H9 (cell line): ENCODE results near the gene RASSF5. TPM values are rescaled to one million over a fixed set of nuclear protein-coding genes. Genes with fewer than 3 reads are reported as not detected.

Experiments
- DNase-seq: peaks from one replicate; pipeline ENCODE4 v3.0.0-alpha.2; 2017
- H2AFZ ChIP-seq: one replicate; pipeline ENCODE4 v1.6.1; 2013; ENCODE audit warnings: mild to moderate bottlenecking, low read length, control low read depth, moderate library complexity
- H2AK5ac ChIP-seq: 2 replicates; pipeline ENCODE4 v1.6.1; 2013; ENCODE audit warnings: low read length, control low read depth, mixed read lengths; ENCODE audit not compliant: insufficient read length
- H2BK120ac ChIP-seq: one replicate; pipeline ENCODE4 v1.6.1; 2013; ENCODE audit warnings: low read depth, mild to moderate bottlenecking, low read length, control low read depth, inconsistent platforms; ENCODE audit not compliant: poor library complexity, severe bottlenecking
- H2BK12ac ChIP-seq: 2 replicates; pipeline ENCODE4 v1.6.1; 2013; ENCODE audit warnings: low read length, control low read depth, mixed read lengths, low read depth; ENCODE audit not compliant: insufficient read length
- H2BK15ac ChIP-seq: 2 replicates; pipeline ENCODE4 v1.6.1; 2013; ENCODE audit warnings: low read depth, low read length, control low read depth
- H2BK20ac ChIP-seq: one replicate; pipeline ENCODE4 v1.6.1; 2013; ENCODE audit warnings: low read depth, mild to moderate bottlenecking, low read length, control low read depth, inconsistent platforms; ENCODE audit not compliant: poor library complexity, severe bottlenecking
- H2BK5ac ChIP-seq: 2 replicates; pipeline ENCODE4 v1.6.1; 2013; ENCODE audit warnings: low read length, control low read depth, mixed read lengths; ENCODE audit not compliant: insufficient read length
- H3K14ac ChIP-seq: 2 replicates; pipeline ENCODE4 v1.6.1; 2013; ENCODE audit warnings: low read length, control low read depth; ENCODE audit not compliant: insufficient read depth
- H3K18ac ChIP-seq: 2 replicates; pipeline ENCODE4 v1.6.1; 2013; ENCODE audit warnings: low read depth, mild to moderate bottlenecking, mixed read lengths, low read length, control low read depth; ENCODE audit not compliant: insufficient read length
- H3K23ac ChIP-seq: 2 replicates; pipeline ENCODE4 v1.6.1; 2013; ENCODE audit warnings: low read length, control low read depth, mixed read lengths, low read depth; ENCODE audit not compliant: insufficient read length
- H3K23me2 ChIP-seq: 2 replicates; pipeline ENCODE4 v1.6.1; 2013; ENCODE audit warnings: low read depth, mild to moderate bottlenecking, mixed read lengths, low read length, control low read depth; ENCODE audit not compliant: insufficient read length, poor library complexity, severe bottlenecking
- H3K27ac ChIP-seq: 2 replicates; pipeline ENCODE4 v1.5.1; 2013; ENCODE audit warnings: low read length, control low read depth, mixed read lengths, low read depth; ENCODE audit not compliant: insufficient read length
- H3K27me3 ChIP-seq: 2 replicates; pipeline ENCODE4 v1.6.1; 2013; ENCODE audit warnings: low read length, control low read depth, inconsistent platforms; ENCODE audit not compliant: insufficient read depth
- H3K4ac ChIP-seq: 2 replicates; pipeline ENCODE4 v1.6.1; 2013; ENCODE audit warnings: low read depth, mild to moderate bottlenecking, control low read depth, inconsistent platforms, low read length, moderate library complexity
- H3K4me1 ChIP-seq: 2 replicates; pipeline ENCODE4 v1.6.1; 2013; ENCODE audit warnings: low read length, control low read depth, inconsistent platforms; ENCODE audit not compliant: insufficient read depth
- H3K4me2 ChIP-seq: 2 replicates; pipeline ENCODE4 v1.6.1; 2013; ENCODE audit warnings: low read length, control low read depth, mixed read lengths; ENCODE audit not compliant: insufficient read length, insufficient read depth
- H3K56ac ChIP-seq: 2 replicates; pipeline ENCODE4 v1.6.1; 2013; ENCODE audit warnings: low read depth, mild to moderate bottlenecking, mixed read lengths, low read length, control low read depth; ENCODE audit not compliant: insufficient read length
- H3K79me1 ChIP-seq: 2 replicates; pipeline ENCODE4 v1.6.1; 2013; ENCODE audit warnings: low read depth, mild to moderate bottlenecking, moderate library complexity, low read length, control low read depth, inconsistent platforms; ENCODE audit not compliant: insufficient read depth, poor library complexity, severe bottlenecking
- H3K79me2 ChIP-seq: 2 replicates; pipeline ENCODE4 v1.6.1; 2013; ENCODE audit warnings: low read length, control low read depth, inconsistent platforms; ENCODE audit not compliant: insufficient read depth
- H3K9ac ChIP-seq: 2 replicates; pipeline ENCODE4 v1.6.1; 2013; ENCODE audit warnings: low read length, control low read depth, mixed read lengths; ENCODE audit not compliant: insufficient read length; ENCODE audit errors: extremely low read depth
- H3K9me3 ChIP-seq: one replicate; pipeline ENCODE4 v1.6.1; 2013; ENCODE audit warnings: low read depth, low read length, inconsistent platforms; ENCODE audit not compliant: control insufficient read depth
- H3T11ph ChIP-seq: one replicate; pipeline ENCODE4 v1.6.1; 2013; ENCODE audit warnings: mild to moderate bottlenecking, low read length, control low read depth, inconsistent platforms
- H4K20me1 ChIP-seq: one replicate; pipeline ENCODE4 v1.6.1; 2013; ENCODE audit not compliant: control insufficient read depth, insufficient read length, insufficient read depth
- H4K5ac ChIP-seq: 2 replicates; pipeline ENCODE4 v1.6.1; 2013; ENCODE audit warnings: low read depth, mild to moderate bottlenecking, mixed read lengths, low read length, control low read depth; ENCODE audit not compliant: insufficient read length
- H4K8ac ChIP-seq: replicated peaks from 2 replicates; pipeline ENCODE4 v1.6.1; 2013; ENCODE audit warnings: low read length, control low read depth, mixed read lengths, low read depth; ENCODE audit not compliant: insufficient read length
- H4K91ac ChIP-seq: 2 replicates; pipeline ENCODE4 v1.6.1; 2013; ENCODE audit warnings: low read depth, mild to moderate bottlenecking, moderate library complexity, mixed read lengths, low read length, control low read depth; ENCODE audit not compliant: insufficient read length
- H3K27ac Mint-ChIP-seq, 3 experiments: 2 replicates in 2 of 3; 3 replicates in 1 of 3; pipeline ENCODE4 v1.8.0; 2020 to 2021; ENCODE audit warnings: mixed read lengths in 3 of 3, mild to moderate bottlenecking in 1 of 3, moderate library complexity in 1 of 3
- H3K27me3 Mint-ChIP-seq: 2 replicates; pipeline ENCODE4 v1.8.0; 2021; ENCODE audit warnings: low read depth, mild to moderate bottlenecking, moderate library complexity, mixed read lengths
- H3K36me3 Mint-ChIP-seq, 3 experiments: 2 replicates in 2 of 3; 3 replicates in 1 of 3; pipeline ENCODE4 v1.8.0; 2020 to 2021; ENCODE audit warnings: low read depth in 3 of 3, mixed read lengths in 3 of 3; ENCODE audit not compliant: insufficient read depth in 1 of 3
- H3K4me1 Mint-ChIP-seq, 2 experiments: 2 replicates each; pipeline ENCODE4 v1.8.0; 2020; ENCODE audit warnings: mixed read lengths in 2 of 2
- H3K4me3 Mint-ChIP-seq, 2 experiments: 2 replicates in 1 of 2; 3 replicates in 1 of 2; pipeline ENCODE4 v1.8.0; 2020 to 2021; ENCODE audit warnings: mild to moderate bottlenecking in 2 of 2, mixed read lengths in 2 of 2, moderate library complexity in 1 of 2
- H3K9me3 Mint-ChIP-seq, 2 experiments: 2 replicates in 1 of 2; 3 replicates in 1 of 2; pipeline ENCODE4 v1.8.0; 2020; ENCODE audit warnings: mild to moderate bottlenecking in 2 of 2, mixed read lengths in 2 of 2, moderate library complexity in 1 of 2
- microRNA-seq: library from miRNA; unstranded; fragments of <30 nt; microRNA quantifications from one replicate; pipeline ENCODE4, GENCODE V29; 2020; ENCODE audit warnings: borderline microRNAs expressed
- total RNA-seq: library from RNA; stranded (reverse); gene quantifications from 2 replicates; pipeline ENCODE4 v1.2.1, GENCODE V29; 2021
- TF ChIP-seq, protein P1 (sequence below): fragments of 200-600 bp; sonication (generic); conservative IDR thresholded peaks from 3 replicates; pipeline ENCODE4 v1.8.0; 2021; ENCODE audit warnings: antibody characterized with exemption, mild to moderate bottlenecking

The RASSF5 gene
- total RNA-seq, 1 experiment from 2014 or later = 0.50 TPM

DNA sequence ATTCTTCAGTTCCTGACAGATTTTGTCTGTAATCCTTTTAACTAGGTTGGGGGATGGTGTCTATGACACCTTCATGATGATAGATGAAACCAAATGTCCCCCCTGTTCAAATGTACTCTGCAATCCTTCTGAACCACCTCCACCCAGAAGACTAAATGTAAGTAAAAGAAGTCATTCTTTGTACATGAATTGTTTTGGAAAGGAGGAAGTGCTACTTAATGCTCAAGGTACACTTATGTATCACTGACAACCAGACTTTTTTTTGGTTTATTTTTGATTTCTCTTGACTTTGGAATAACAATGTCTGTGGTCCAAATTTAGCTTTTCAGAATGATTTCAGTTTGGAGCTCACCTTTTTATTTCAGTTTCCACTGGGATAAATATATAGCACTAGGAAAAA, 130.3 kb downstream of the RASSF5 start:
- TF ChIP-seq, protein P1, sequence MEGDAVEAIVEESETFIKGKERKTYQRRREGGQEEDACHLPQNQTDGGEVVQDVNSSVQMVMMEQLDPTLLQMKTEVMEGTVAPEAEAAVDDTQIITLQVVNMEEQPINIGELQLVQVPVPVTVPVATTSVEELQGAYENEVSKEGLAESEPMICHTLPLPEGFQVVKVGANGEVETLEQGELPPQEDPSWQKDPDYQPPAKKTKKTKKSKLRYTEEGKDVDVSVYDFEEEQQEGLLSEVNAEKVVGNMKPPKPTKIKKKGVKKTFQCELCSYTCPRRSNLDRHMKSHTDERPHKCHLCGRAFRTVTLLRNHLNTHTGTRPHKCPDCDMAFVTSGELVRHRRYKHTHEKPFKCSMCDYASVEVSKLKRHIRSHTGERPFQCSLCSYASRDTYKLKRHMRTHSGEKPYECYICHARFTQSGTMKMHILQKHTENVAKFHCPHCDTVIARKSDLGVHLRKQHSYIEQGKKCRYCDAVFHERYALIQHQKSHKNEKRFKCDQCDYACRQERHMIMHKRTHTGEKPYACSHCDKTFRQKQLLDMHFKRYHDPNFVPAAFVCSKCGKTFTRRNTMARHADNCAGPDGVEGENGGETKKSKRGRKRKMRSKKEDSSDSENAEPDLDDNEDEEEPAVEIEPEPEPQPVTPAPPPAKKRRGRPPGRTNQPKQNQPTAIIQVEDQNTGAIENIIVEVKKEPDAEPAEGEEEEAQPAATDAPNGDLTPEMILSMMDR = no peak
- no peak overlapping the region for H3K27ac ChIP-seq
- no peak overlapping the region for H3K4me2 ChIP-seq
- Mint-ChIP-seq H3K36me3 (no peaks in the 10 kb centered on the region), H3K27ac (no peak overlapping the region), H3K27me3 (peaks cover 26% of the 10 kb centered on the region), H3K4me3 (no peak overlapping the region), H3K9me3 (no peaks in the 10 kb centered on the region), H3K4me1 (peaks cover 26 to 27% of the 10 kb centered on the region in 2 experiments)
- peaks cover 14% of the 10 kb centered on the region for H3K23me2 ChIP-seq
- H3K9me3 ChIP-seq = no peaks in the 10 kb centered on the region
- H2BK20ac ChIP-seq = no peak overlapping the region
- no peaks in the 10 kb centered on the region for H3K27me3 ChIP-seq
- no peak overlapping the region for H2BK5ac ChIP-seq
- H3K4me1 ChIP-seq = peaks cover 3% of the 10 kb centered on the region; the same call in 1 of the 2 replicates
- H2BK120ac ChIP-seq = no peak overlapping the region
- no peak overlapping the region for H3K4ac ChIP-seq
- H4K20me1 ChIP-seq = no peaks in the 10 kb centered on the region
- no peak for DNase-seq
- no peaks in the 10 kb centered on the region for H3K79me2 ChIP-seq
- H4K8ac ChIP-seq = no peak overlapping the region
- H2AFZ ChIP-seq = no peak overlapping the region
- H3K14ac ChIP-seq = no peak overlapping the region
- H2BK15ac ChIP-seq = no peak overlapping the region
- no peak overlapping the region for H3K23ac ChIP-seq
- H3K56ac ChIP-seq = no peak overlapping the region
- H2AK5ac ChIP-seq = no peak overlapping the region
- no peak overlapping the region for H3K18ac ChIP-seq
- no peak overlapping the region for H2BK12ac ChIP-seq
- H3K79me1 ChIP-seq = no peaks in the 10 kb centered on the region
- H4K91ac ChIP-seq = no peak overlapping the region
- H4K5ac ChIP-seq = no peak overlapping the region
- H3K9ac ChIP-seq = no peak overlapping the region
- no peak overlapping the region for H3T11ph ChIP-seq

Small RNAs within 50 kb of the gene (microRNA-seq; reads per million reads assigned to microRNA genes)
- gene MIR6769B = not detected

Other genes starting within 250 kb of the RASSF5 start
- gene IKBKE, start 37.1 kb upstream of the RASSF5 start, total RNA-seq = 5.7 and 6.6 TPM in 2 replicates
- gene EIF2D, start 104.9 kb downstream of the RASSF5 start, total RNA-seq = 32.7 and 35.8 TPM in 2 replicates
- 4.0 and 4.7 TPM in 2 replicates for gene DYRK3, start 128.0 kb downstream of the RASSF5 start, total RNA-seq
- gene MAPKAPK2, start 177.4 kb downstream of the RASSF5 start, total RNA-seq = 48.0 and 50.1 TPM in 2 replicates